Measurements from ENCODE around the gene RNF220.

DNA sequence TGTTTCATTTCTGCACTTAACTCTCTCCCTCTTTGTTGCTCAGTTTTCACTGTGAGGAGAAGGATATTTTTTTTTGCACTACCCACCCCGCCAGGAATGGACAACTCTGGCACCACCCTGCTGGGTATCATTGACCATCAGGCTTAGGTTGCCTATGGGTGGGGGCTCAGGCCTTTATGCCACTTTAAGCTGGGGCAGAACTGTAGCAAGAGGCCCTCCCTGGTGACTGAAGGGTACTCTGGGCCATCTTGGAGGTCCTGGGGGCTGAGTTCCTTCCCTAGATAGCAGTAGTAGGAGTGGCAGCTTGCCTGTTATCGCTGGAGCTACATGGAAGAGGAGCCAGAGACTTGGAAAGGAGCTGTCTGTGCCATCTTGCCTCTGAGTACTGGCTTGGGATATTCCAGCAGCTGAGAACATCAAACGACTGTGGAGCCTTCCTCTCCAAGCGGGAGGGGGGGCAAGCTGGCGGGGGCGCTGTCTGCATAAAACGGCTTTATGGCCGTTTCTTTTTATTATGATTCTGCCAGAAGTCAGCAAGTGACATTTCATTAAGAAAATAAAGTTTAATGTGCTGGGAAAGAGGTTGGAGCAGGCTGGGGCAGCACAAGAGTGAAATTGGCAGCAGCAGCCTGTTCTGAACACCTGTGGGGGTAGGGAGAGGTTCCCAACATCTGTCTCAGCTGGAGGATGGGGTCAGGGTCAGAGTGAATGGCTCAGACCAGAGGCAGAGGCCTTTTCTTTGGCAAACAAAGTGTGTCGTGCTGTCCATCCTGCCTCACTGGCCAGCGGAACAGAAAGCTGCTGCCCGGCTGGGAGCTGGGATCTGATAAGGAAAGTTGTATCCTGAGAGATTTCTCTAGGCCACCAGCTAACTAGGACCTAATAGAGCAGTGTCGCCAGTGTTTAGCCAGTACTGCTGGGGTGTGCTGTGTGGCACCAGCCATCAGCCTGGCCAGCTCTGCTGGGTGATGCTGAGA lies 236.4 kb downstream of the RNF220 start:
- TF ChIP-seq CTCF (IDR thresholded peaks at IDR 0.05; ENCODE audit: poor library complexity): no peak
- TF ChIP-seq EZH2phosphoT487 (IDR thresholded peaks at IDR 0.05; ENCODE audit: low read depth, severe bottlenecking, unreplicated experiment): no peak
